Transverse colon (tissue), 4 donors: Measurements from ENCODE around the gene FASN.

Experiments used
- CTCF ChIP-seq, 5 experiments: fragments of 200-600 bp in 3 of 5; fragments of 450-650 bp in 2 of 5; sonication (generic) in 3 of 5; IDR thresholded peaks; 1 replicate in 2 of 5; 2 replicates in 3 of 5; pipeline ENCODE4 v1.5.1; 2016 to 2017; ENCODE audit warnings: antibody characterized with exemption in 5 of 5, inconsistent platforms in 3 of 5, mild to moderate bottlenecking in 2 of 5, moderate library complexity in 1 of 5
- EP300 ChIP-seq: sonication (generic); formaldehyde crosslinking; IDR thresholded peaks from one replicate; pipeline ENCODE4 v1.6.1; 2017; ENCODE audit warnings: antibody characterized with exemption, low read depth
- POLR2A ChIP-seq: fragments of 450-650 bp; IDR thresholded peaks from one replicate; pipeline ENCODE4 v1.6.1; 2016; ENCODE audit warnings: antibody characterized with exemption, mild to moderate bottlenecking, moderate library complexity
- POLR2AphosphoS5 ChIP-seq, 3 donors: sonication (generic); formaldehyde crosslinking; IDR thresholded peaks; one replicate each; pipeline ENCODE4 v1.6.1; 2016; ENCODE audit warnings: antibody characterized with exemption in 3 of 3

- TF ChIP-seq CTCF (IDR thresholded peaks at IDR 0.05) (no peak), EP300 (no peak), POLR2A (no peak), POLR2AphosphoS5 (IDR thresholded peaks at IDR 0.05) (no peak)
Observed at GRCh38 chr17:82118168-82118814, 20.3 kb upstream of the FASN start.
